Right lobe of liver (tissue), 4 donors: Measurements from ENCODE around the gene LIN9.

Experiments used
- POLR2A ChIP-seq: fragments of 450-650 bp; IDR thresholded peaks from one replicate; pipeline ENCODE4 v1.6.1; 2017; ENCODE audit warnings: antibody characterized with exemption, mild to moderate bottlenecking
- TF ChIP-seq, protein P1 (sequence below), 4 donors: fragments of 200-600 bp in 3 of 4; fragments of 450-650 bp in 1 of 4; IDR thresholded peaks; one replicate each; pipeline versions ENCODE4 v1.5.1 to v1.8.0; 2016 to 2022; ENCODE audit warnings: antibody characterized with exemption in 4 of 4, mild to moderate bottlenecking in 2 of 4
- donor health status: DM: no; HTN: no; CAD: no.
- donor health status: DM: no; HTN: no; CAD: no.
- donor health status: DM: no; HTN: yes; CAD: no.

DNA sequence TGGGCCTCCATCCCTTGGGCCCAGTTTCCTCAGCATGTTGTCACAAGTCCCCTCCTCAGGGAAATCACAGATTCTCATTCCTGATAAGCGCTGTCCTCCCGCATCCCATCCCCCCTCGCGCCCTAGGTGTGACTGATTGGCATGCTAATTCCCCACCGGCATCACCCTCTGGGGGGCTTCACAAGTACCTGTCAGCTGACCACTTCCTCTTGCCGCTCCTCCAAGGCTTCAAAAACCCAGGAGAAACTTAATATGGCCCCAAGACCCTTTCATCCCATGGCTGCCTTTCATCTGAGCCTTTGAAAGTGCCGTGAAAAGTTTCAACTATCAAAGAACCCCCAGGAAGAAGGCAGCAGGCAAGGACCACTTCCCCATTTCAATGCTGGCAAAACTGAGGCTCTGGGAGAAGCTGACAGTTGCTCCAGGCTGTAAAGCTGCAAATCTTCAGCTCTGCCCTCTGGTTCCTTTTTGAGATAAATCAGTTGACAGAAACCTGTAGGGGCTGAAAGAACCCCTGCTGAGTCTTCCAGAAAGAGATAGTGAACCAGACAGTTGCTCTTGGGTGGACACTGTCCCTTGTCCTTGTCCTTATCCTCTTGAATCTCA, 98.3 kb downstream of the LIN9 start:
- TF ChIP-seq, protein P1, sequence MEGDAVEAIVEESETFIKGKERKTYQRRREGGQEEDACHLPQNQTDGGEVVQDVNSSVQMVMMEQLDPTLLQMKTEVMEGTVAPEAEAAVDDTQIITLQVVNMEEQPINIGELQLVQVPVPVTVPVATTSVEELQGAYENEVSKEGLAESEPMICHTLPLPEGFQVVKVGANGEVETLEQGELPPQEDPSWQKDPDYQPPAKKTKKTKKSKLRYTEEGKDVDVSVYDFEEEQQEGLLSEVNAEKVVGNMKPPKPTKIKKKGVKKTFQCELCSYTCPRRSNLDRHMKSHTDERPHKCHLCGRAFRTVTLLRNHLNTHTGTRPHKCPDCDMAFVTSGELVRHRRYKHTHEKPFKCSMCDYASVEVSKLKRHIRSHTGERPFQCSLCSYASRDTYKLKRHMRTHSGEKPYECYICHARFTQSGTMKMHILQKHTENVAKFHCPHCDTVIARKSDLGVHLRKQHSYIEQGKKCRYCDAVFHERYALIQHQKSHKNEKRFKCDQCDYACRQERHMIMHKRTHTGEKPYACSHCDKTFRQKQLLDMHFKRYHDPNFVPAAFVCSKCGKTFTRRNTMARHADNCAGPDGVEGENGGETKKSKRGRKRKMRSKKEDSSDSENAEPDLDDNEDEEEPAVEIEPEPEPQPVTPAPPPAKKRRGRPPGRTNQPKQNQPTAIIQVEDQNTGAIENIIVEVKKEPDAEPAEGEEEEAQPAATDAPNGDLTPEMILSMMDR (IDR thresholded peaks at IDR 0.05) = no peak
- no peak for TF ChIP-seq POLR2A
